ENCODE results near the gene TIMM23B.
"Not testable (repeated sequence)": the region's sequence is repeated elsewhere in the genome, so short reads cannot be mapped to it uniquely, and the experiment has no call there.

The TIMM23B gene

GRCh38 chr10:50016926-50017325, 75.1 kb downstream of the TIMM23B start:
- not testable (repeated sequence) for H3K27me3 ChIP-seq (ENCODE audit: insufficient read depth, low read length); H3K4me3 ChIP-seq (ENCODE audit: low read length); H3K9me3 ChIP-seq (ENCODE audit: low read length); H3K36me3 ChIP-seq (ENCODE audit: insufficient read depth, low read length); H2AFZ ChIP-seq (ENCODE audit: low read depth, low read length); H3K4me1 ChIP-seq (ENCODE audit: insufficient read depth, low read length)

GRCh38 chr10:50017646-50018045, 75.8 kb downstream of the TIMM23B start:
- H3K9me3 ChIP-seq (ENCODE audit: low read length); H3K36me3 ChIP-seq (ENCODE audit: insufficient read depth, low read length); H3K4me3 ChIP-seq (ENCODE audit: low read length); H3K27me3 ChIP-seq (ENCODE audit: insufficient read depth, low read length); H2AFZ ChIP-seq (ENCODE audit: low read depth, low read length); H3K4me1 ChIP-seq (ENCODE audit: insufficient read depth, low read length): not testable (repeated sequence)

- not testable (repeated sequence) for H3K4me1 ChIP-seq (ENCODE audit: insufficient read depth, low read length); H3K4me3 ChIP-seq (ENCODE audit: low read length); H3K9me3 ChIP-seq (ENCODE audit: low read length); H3K27me3 ChIP-seq (ENCODE audit: insufficient read depth, low read length); H3K36me3 ChIP-seq (ENCODE audit: insufficient read depth, low read length); H2AFZ ChIP-seq (ENCODE audit: low read depth, low read length)
Measured at GRCh38 chr10:50019279-50019678, 77.4 kb downstream of the TIMM23B start.

GRCh38 chr10:50020451-50021024, 78.7 kb downstream of the TIMM23B start:
- not testable (repeated sequence) for H3K4me3 ChIP-seq (ENCODE audit: low read length); H3K27me3 ChIP-seq (ENCODE audit: insufficient read depth, low read length); H3K36me3 ChIP-seq (ENCODE audit: insufficient read depth, low read length); H3K9me3 ChIP-seq (ENCODE audit: low read length); H2AFZ ChIP-seq (ENCODE audit: low read depth, low read length); H3K4me1 ChIP-seq (ENCODE audit: insufficient read depth, low read length)

- Histone ChIP-seq H3K9me3 (ENCODE audit: low read length) (no peaks in the 10 kb centered on the region), H2AFZ (ENCODE audit: low read depth, low read length) (no peak overlapping the region), H3K4me3 (ENCODE audit: low read length) (no peak overlapping the region), H3K4me1 (ENCODE audit: insufficient read depth, low read length) (no peaks in the 10 kb centered on the region), H3K36me3 (ENCODE audit: insufficient read depth, low read length) (no peaks in the 10 kb centered on the region), H3K27me3 (ENCODE audit: insufficient read depth, low read length) (no peaks in the 10 kb centered on the region)
Measured at GRCh38 chr10:50021646-50022045, 79.8 kb downstream of the TIMM23B start.
